Activated naive CD8-positive, alpha-beta T cell treated with anti-CD3 and anti-CD28 coated beads, Interleukin-2, amount 50 U/mL, for 16 hours (primary cell): ENCODE measurements around the gene FOXP1.

ENCODE experiments used
- DNase-seq: peaks from one replicate; pipeline ENCODE4 v3.0.0-alpha.2; 2020; ENCODE audit warnings: low read depth, low spot score

Gene FOXP1

DNA sequence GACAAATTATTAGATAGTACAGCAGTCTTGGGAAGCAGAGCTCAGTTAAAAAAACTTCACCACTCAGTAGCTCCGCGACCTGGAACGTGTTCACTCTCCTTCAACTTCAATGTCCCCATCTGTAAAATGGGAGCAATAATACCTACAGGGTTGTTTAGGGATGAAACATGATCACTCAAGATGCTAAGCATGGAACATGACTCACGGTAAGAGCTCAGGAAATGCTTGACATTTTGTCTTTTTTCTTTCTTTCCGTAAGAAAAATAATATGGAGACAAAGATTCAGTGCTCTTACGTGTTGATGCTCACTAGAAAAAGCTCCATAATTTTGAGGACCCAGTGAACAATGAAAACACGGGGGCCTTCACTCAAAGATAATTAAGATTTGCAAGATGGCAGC, 664.4 kb downstream of the FOXP1 start:
- no peak for DNase-seq

DNA sequence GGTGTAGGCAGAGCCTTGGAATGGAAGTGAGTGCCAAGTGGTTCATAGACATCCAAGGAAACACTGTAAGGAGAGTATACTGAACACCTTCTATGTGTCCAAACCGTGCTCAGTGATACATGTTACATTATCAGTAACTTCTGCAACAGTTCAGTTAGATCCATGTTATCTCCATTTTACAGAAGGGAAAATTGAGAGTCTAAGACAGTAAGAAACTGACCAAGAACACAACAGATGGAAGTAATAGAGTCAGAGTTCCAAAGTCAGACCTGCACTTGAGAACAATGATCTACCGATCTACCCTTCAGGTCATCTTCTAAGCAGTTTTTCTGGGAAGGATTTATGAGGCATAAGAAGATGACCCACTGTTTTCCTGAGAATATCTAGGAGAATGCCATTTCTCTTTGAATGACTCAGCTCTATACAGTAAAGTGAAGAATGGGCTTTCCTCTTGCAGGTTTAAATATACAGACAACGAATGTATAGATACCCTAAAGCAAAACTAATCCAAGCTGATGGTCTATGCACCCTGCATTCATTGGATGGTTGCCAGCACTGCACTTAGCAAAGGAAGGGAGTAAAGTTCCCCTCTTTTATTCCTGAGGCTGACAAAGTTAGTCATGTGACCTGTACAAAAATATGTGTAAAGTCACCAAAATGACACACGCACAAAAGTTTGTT, 667.0 kb downstream of the FOXP1 start:
- DNase-seq, result no peak

DNA sequence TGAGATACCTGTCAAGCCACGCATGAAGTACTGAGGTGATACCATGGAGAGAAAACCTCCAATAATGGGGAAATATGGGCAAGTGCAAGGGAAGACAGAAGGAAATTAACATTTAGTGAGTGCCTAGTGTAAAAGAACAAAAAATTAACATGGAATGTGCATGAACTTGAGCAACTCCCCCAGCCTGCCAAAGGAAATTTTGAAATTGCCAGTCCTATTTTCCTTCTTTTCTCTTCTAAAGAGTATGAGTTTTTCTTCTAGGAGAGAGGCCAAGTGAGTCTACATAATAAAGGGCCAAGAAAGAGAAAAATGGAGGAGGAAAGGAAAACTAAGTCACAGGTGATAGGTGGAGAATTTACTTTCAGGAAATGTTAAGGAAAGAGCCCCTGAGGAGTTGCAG, 668.7 kb downstream of the FOXP1 start:
- DNase-seq, result no peak

DNA sequence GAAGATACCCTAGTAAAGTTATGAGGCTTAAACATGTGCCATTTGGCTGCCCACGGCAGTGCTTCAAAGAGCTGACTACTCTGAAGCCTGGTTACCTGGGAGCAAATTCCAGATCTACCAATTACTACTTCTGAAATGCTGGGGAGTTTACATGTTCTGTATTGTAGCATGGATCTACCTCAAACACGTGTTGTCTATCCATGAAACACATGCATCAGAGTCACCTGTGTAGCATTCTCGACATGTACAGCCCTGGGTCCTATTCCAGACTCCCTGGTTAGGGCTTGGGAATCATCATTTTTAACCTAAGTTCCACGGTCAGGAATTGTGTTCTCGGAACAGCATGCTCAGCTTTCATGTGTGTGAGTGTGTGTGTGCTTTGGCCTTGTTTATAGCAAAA, 671.8 kb downstream of the FOXP1 start:
- DNase-seq, result no peak

DNA sequence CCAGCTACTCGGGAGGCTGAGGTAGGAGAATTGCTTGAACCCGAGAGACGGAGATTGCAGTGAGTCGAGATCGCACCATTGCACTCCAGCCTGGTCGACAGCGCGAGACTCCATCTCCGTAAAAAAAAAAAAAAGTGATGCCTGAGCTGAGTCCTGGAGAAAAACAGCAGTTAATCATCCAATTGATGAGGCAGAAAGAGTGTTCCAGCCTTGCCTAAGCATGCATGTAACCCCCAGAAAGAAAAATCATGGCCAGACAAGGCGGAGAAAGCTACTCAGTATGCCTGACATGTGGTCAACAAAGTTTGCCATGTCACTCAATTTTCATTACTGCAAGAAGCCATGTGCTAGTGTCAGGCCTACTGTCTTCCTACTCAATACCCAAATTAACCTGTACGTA, 678.0 kb downstream of the FOXP1 start:
- DNase-seq, result no peak
